Measurements from ENCODE around the gene CRMP1. TPM values are rescaled to one million over a fixed set of nuclear protein-coding genes. Genes with fewer than 3 reads are reported as not detected.

Gene CRMP1
- total and polyA plus RNA-seq, 12 donors = 0.18 to 17.7 (median 4.8) TPM

GRCh38 chr4:5927747-5928146 lies 34.9 kb upstream of the CRMP1 start:
- Histone ChIP-seq H3K27ac (no peak overlapping the region), H3K4me1 (replicated peaks in 1 of 2) (no peaks in the 10 kb centered on the region), H3K36me3 (replicated peaks in 1 of 2) (no peaks in the 10 kb centered on the region), H3K9me3 (replicated peaks in 1 of 3) (no peaks in the 10 kb centered on the region), H3K27me3 (peaks cover 3% of the 10 kb centered on the region), H3K4me3 (no peak overlapping the region)
- intact Hi-C loops (cut with DNase I) = no loop called here
- 68 to 86% (median 79%) methylated on average over 4 of the region's 4 CpGs for WGBS, 4 donors
- TF ChIP-seq CTCF (IDR thresholded peaks at IDR 0.05) (no peak), POLR2A (IDR thresholded peaks at IDR 0.05) (no peak)
- DNase-seq = no peak

- TF ChIP-seq CTCF (IDR thresholded peaks at IDR 0.05) = no peak
- no peak for TF ChIP-seq POLR2A (IDR thresholded peaks at IDR 0.05)
- H3K4me3 ChIP-seq = no peak overlapping the region
- intact Hi-C loops (cut with DNase I) = no loop called here
- no peaks in the 10 kb centered on the region for H3K36me3 ChIP-seq (replicated peaks in 1 of 2)
- H3K27ac ChIP-seq = no peak overlapping the region
- 88 to 93% (median 89%) methylated on average over 3 of the region's 3 CpGs for WGBS, 4 donors
- no peak for DNase-seq
- no peaks in the 10 kb centered on the region for H3K4me1 ChIP-seq (replicated peaks in 1 of 2)
- peaks cover 1% of the 10 kb centered on the region for H3K27me3 ChIP-seq
- no peaks in the 10 kb centered on the region for H3K9me3 ChIP-seq (replicated peaks in 1 of 3)
These were observed 34.2 kb upstream of the CRMP1 start for GRCh38 chr4:5927116-5927515.

- intact Hi-C loops (cut with DNase I) = no loop called here
These were observed 33.7 kb upstream of the CRMP1 start for GRCh38 chr4:5926598-5926997.

GRCh38 chr4:5925419-5926200 lies 32.7 kb upstream of the CRMP1 start:
- H3K4me3 ChIP-seq = no peak overlapping the region
- H3K4me1 ChIP-seq (replicated peaks in 1 of 2) = no peaks in the 10 kb centered on the region
- no peaks in the 10 kb centered on the region for H3K36me3 ChIP-seq (replicated peaks in 1 of 2)
- no peaks in the 10 kb centered on the region for H3K27me3 ChIP-seq
- DNase-seq = no peak
- no peak overlapping the region for H3K27ac ChIP-seq
- 80 to 92% (median 81%) methylated on average over 13 to 16 of the region's 16 CpGs for WGBS, 4 donors
- TF ChIP-seq CTCF (IDR thresholded peaks at IDR 0.05) (no peak), POLR2A (IDR thresholded peaks at IDR 0.05) (no peak)
- H3K9me3 ChIP-seq (replicated peaks in 1 of 3) = no peaks in the 10 kb centered on the region
- intact Hi-C loops (cut with DNase I) = no loop called here

More at GRCh38 chr4:5926598-5926997, 33.7 kb upstream of the CRMP1 start:
- WGBS, 4 donors = 65 to 69% (median 65%) methylated on average over 7 of the region's 7 CpGs
- no peak overlapping the region for H3K27ac ChIP-seq
- no peaks in the 10 kb centered on the region for H3K9me3 ChIP-seq (replicated peaks in 1 of 3)
- no peaks in the 10 kb centered on the region for H3K36me3 ChIP-seq (replicated peaks in 1 of 2)
- H3K4me1 ChIP-seq (replicated peaks in 1 of 2) = no peaks in the 10 kb centered on the region
- DNase-seq = no peak
- H3K4me3 ChIP-seq = no peak overlapping the region
- TF ChIP-seq CTCF (IDR thresholded peaks at IDR 0.05) (no peak), POLR2A (IDR thresholded peaks at IDR 0.05) (no peak)
- H3K27me3 ChIP-seq = no peaks in the 10 kb centered on the region

Data from adrenal gland (tissue), 12 donors.